ENCODE data around the gene ATOSB.

Gene ATOSB

GRCh38 chr9:35114840-35115628, 628 bp downstream of the ATOSB start:
- peak overlapping the region; percentile 70 for H3K4me3 ChIP-seq (ENCODE audit: low read depth, low read length)
- no peaks in the 10 kb centered on the region for H3K27me3 ChIP-seq (ENCODE audit: insufficient read depth, low read depth, severe bottlenecking)
- no peaks in the 10 kb centered on the region for H3K36me3 ChIP-seq
- no peaks in the 10 kb centered on the region for H3K9me3 ChIP-seq (ENCODE audit: severe bottlenecking)
- peak; percentile 36 for DNase-seq
- H3K27ac ChIP-seq: peak overlapping the region; percentile 70
- TF ChIP-seq, protein P1, sequence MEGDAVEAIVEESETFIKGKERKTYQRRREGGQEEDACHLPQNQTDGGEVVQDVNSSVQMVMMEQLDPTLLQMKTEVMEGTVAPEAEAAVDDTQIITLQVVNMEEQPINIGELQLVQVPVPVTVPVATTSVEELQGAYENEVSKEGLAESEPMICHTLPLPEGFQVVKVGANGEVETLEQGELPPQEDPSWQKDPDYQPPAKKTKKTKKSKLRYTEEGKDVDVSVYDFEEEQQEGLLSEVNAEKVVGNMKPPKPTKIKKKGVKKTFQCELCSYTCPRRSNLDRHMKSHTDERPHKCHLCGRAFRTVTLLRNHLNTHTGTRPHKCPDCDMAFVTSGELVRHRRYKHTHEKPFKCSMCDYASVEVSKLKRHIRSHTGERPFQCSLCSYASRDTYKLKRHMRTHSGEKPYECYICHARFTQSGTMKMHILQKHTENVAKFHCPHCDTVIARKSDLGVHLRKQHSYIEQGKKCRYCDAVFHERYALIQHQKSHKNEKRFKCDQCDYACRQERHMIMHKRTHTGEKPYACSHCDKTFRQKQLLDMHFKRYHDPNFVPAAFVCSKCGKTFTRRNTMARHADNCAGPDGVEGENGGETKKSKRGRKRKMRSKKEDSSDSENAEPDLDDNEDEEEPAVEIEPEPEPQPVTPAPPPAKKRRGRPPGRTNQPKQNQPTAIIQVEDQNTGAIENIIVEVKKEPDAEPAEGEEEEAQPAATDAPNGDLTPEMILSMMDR (IDR thresholded peaks at IDR 0.05; ENCODE audit: low read depth, low read length): no peak

GRCh38 chr9:35114113-35114839, 1.4 kb downstream of the ATOSB start:
- H3K36me3 ChIP-seq: no peaks in the 10 kb centered on the region
- DNase-seq: peak; percentile 87
- peak overlapping the region; percentile 70 for H3K27ac ChIP-seq
- H3K27me3 ChIP-seq (ENCODE audit: insufficient read depth, low read depth, severe bottlenecking): no peaks in the 10 kb centered on the region
- TF ChIP-seq, protein P1 (IDR thresholded peaks at IDR 0.05; ENCODE audit: low read depth, low read length): no peak
- no peaks in the 10 kb centered on the region for H3K9me3 ChIP-seq (ENCODE audit: severe bottlenecking)
- peak overlapping the region; percentile 70 for H3K4me3 ChIP-seq (ENCODE audit: low read depth, low read length)

DNA sequence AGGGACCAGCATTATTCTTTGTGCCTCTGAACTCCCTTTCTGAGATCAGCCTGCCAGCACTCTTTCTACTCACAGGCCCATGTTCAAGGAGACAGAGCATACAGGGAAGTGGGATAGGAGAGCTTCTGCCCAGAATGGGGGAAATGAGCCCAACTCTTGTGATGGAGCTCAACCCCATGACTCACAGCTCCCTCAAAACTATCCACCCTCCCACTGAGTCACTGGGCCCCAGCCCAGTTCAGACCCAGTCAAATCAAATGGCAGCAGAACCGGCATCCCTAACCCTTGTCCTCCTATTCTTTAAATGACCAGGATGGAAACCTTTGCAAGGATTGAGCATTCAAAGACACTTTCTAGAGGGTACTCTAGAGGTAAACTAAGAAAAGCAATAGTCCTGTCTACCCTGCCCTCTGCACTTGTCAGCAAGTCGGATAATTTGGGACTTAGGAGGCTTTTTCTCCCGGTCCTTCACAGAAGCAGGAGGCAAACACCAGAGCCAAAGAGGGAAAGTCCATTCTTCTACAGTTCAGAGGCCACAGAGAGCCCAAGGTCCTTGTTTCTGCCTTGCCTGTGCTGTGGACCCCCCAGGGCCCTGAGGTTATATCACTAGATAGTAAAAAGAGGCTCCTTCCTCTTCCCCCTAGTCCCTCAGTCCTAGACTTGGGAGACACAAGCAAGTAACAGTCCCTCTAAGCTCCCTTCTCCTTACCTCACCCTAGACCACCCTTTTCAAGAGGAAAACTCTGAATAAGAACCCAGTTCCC, 3.2 kb downstream of the ATOSB start:
- Histone ChIP-seq H3K36me3 (no peaks in the 10 kb centered on the region), H3K27ac (no peak overlapping the region), H3K4me3 (ENCODE audit: low read depth, low read length) (no peak overlapping the region), H3K9me3 (ENCODE audit: severe bottlenecking) (no peaks in the 10 kb centered on the region), H3K27me3 (ENCODE audit: insufficient read depth, low read depth, severe bottlenecking) (no peaks in the 10 kb centered on the region)
- TF ChIP-seq, protein P1 (IDR thresholded peaks at IDR 0.05; ENCODE audit: low read depth, low read length): no peak
- no peak for DNase-seq

GRCh38 chr9:35111001-35111933, 4.4 kb downstream of the ATOSB start:
- Histone ChIP-seq H3K27me3 (ENCODE audit: insufficient read depth, low read depth, severe bottlenecking) (no peaks in the 10 kb centered on the region), H3K9me3 (ENCODE audit: severe bottlenecking) (no peaks in the 10 kb centered on the region), H3K4me3 (ENCODE audit: low read depth, low read length) (peak overlapping the region; percentile 63), H3K36me3 (0 out of 2 replicates have a peak, but pooled peaks cover 4% of the 10 kb centered on the region), H3K27ac (peak overlapping the region; percentile 38; the same call in 1 of the 2 replicates)
- TF ChIP-seq, protein P1 (IDR thresholded peaks at IDR 0.05; ENCODE audit: low read depth, low read length): no peak
- peak; percentile 99 for DNase-seq

- Histone ChIP-seq H3K4me3 (ENCODE audit: low read depth, low read length) (no peak overlapping the region), H3K27ac (no peak overlapping the region), H3K36me3 (0 out of 2 replicates have a peak, but pooled peaks cover 4% of the 10 kb centered on the region), H3K27me3 (ENCODE audit: insufficient read depth, low read depth, severe bottlenecking) (no peaks in the 10 kb centered on the region), H3K9me3 (ENCODE audit: severe bottlenecking) (no peaks in the 10 kb centered on the region)
- TF ChIP-seq, protein P1 (IDR thresholded peaks at IDR 0.05; ENCODE audit: low read depth, low read length): no peak
- DNase-seq: no peak
Measured at GRCh38 chr9:35110327-35110761, 5.3 kb downstream of the ATOSB start.
